Trophoblast cell (in vitro differentiated cells and primary cell): ENCODE results near the gene LETMD1.

Source experiments
- DNase-seq, 2 donors: peaks; one replicate each; pipeline ENCODE4 v3.0.0-alpha.2; 2016
- H2AFZ ChIP-seq: 2 replicates; pipeline ENCODE4 v1.6.1; 2013; ENCODE audit warnings: low read length, moderate library complexity, mild to moderate bottlenecking; ENCODE audit not compliant: insufficient read depth, poor library complexity
- H2AK5ac ChIP-seq: 2 replicates; pipeline ENCODE4 v1.6.1; 2013; ENCODE audit warnings: mild to moderate bottlenecking, low read length
- H2BK120ac ChIP-seq: 2 replicates; pipeline ENCODE4 v1.6.1; 2013; ENCODE audit warnings: low read length, mild to moderate bottlenecking, moderate library complexity; ENCODE audit not compliant: insufficient read depth, poor library complexity
- H2BK12ac ChIP-seq: 2 replicates; pipeline ENCODE4 v1.6.1; 2013; ENCODE audit warnings: mild to moderate bottlenecking, low read length, moderate library complexity
- H2BK5ac ChIP-seq: 2 replicates; pipeline ENCODE4 v1.6.1; 2013; ENCODE audit warnings: low read length, low read depth, moderate library complexity, mild to moderate bottlenecking; ENCODE audit not compliant: poor library complexity
- H3K14ac ChIP-seq: 2 replicates; pipeline ENCODE4 v1.6.1; 2013; ENCODE audit warnings: mild to moderate bottlenecking, low read length
- H3K18ac ChIP-seq: 2 replicates; pipeline ENCODE4 v1.6.1; 2013; ENCODE audit warnings: mild to moderate bottlenecking, low read length
- H3K23ac ChIP-seq: 2 replicates; pipeline ENCODE4 v1.6.1; 2013; ENCODE audit warnings: low read length
- H3K27ac ChIP-seq: 2 replicates; pipeline ENCODE4 v1.5.1; 2013; ENCODE audit warnings: low read depth, mild to moderate bottlenecking, inconsistent platforms, low read length, moderate library complexity
- H3K27me3 ChIP-seq: 2 replicates; pipeline ENCODE4 v1.6.1; 2013; ENCODE audit warnings: inconsistent platforms, mild to moderate bottlenecking, low read length, moderate library complexity; ENCODE audit not compliant: insufficient read depth
- H3K36me3 ChIP-seq, 2 experiments: 1 replicate in 1 of 2; 2 replicates in 1 of 2; pipeline ENCODE4 v1.6.1; 2013; ENCODE audit warnings: low read length in 2 of 2, mild to moderate bottlenecking in 2 of 2, moderate library complexity in 1 of 2; ENCODE audit not compliant: insufficient read depth in 2 of 2, control insufficient read depth in 1 of 2
- H3K4ac ChIP-seq: 2 replicates; pipeline ENCODE4 v1.6.1; 2013; ENCODE audit warnings: low read depth, mild to moderate bottlenecking, low read length, moderate library complexity
- H3K4me1 ChIP-seq, 2 experiments: 1 replicate in 1 of 2; 2 replicates in 1 of 2; pipeline ENCODE4 v1.6.1; 2013; ENCODE audit warnings: low read length in 2 of 2, mild to moderate bottlenecking in 2 of 2, moderate library complexity in 1 of 2; ENCODE audit not compliant: insufficient read depth in 2 of 2, control insufficient read depth in 1 of 2
- H3K4me2 ChIP-seq: 2 replicates; pipeline ENCODE4 v1.6.1; 2013; ENCODE audit warnings: inconsistent platforms, mild to moderate bottlenecking, low read length, moderate library complexity
- H3K4me3 ChIP-seq: 2 replicates; pipeline ENCODE4 v1.5.1; 2013; ENCODE audit warnings: mild to moderate bottlenecking, low read depth, low read length, inconsistent platforms
- H3K79me1 ChIP-seq: one replicate; pipeline ENCODE4 v1.6.1; 2013; ENCODE audit warnings: low read length
- H3K79me2 ChIP-seq: 2 replicates; pipeline ENCODE4 v1.6.1; 2013; ENCODE audit warnings: low read length, mild to moderate bottlenecking; ENCODE audit not compliant: control insufficient read depth, insufficient read depth, poor library complexity
- H3K9ac ChIP-seq: 2 replicates; pipeline ENCODE4 v1.6.1; 2013; ENCODE audit warnings: mild to moderate bottlenecking, low read length
- H3K9me3 ChIP-seq: 2 replicates; pipeline ENCODE4 v1.6.1; 2013; ENCODE audit warnings: low read depth, mild to moderate bottlenecking, control low read depth, inconsistent platforms, low read length; ENCODE audit not compliant: insufficient read depth
- H4K12ac ChIP-seq: 2 replicates; pipeline ENCODE4 v1.6.1; 2013; ENCODE audit warnings: low read depth, mild to moderate bottlenecking, low read length, moderate library complexity
- H4K8ac ChIP-seq: 2 replicates; pipeline ENCODE4 v1.6.1; 2013; ENCODE audit warnings: low read depth, mild to moderate bottlenecking, low read length, moderate library complexity
- H4K91ac ChIP-seq: one replicate; pipeline ENCODE4 v1.6.1; 2013; ENCODE audit warnings: low read depth, mild to moderate bottlenecking, low read length, moderate library complexity
- WGBS: extraction: QIAGEN DNeasy Blood & Tissue Kit; methylation state at CpG from one replicate; pipeline ENCODE4 v1.1.7; 2013; ENCODE audit warnings: missing lambda C conversion rate; ENCODE audit not compliant: insufficient read length, insufficient coverage; ENCODE audit errors: extremely low coverage; 5-methylcytosine and 5-hydroxymethylcytosine counted together

Gene LETMD1

DNA sequence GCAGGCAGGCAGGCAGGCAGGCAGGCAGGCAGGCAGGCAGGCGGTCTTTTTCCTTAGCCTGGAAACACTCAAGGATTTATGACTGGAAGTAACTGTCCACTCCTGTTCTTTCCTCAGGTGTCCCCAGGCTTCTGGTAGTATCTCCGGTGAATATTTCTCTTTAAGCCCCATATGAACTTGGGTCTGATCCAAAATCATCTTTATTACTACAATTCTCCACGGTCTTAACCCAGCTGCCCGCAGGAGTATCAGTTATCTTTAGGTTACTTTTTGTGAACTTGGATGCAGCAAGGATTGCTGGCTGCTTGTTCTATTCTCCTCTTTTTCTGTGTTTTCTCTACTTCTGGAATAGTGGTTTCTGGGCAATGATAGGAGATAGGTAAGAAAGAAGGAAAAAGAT, 32.0 kb downstream of the LETMD1 start:
- H2BK120ac ChIP-seq = no peak overlapping the region
- WGBS = no CpG with 5 or more reads among the region's 4 CpGs
- no peak overlapping the region for H4K12ac ChIP-seq
- H3K79me2 ChIP-seq = peaks cover 14% of the 10 kb centered on the region
- no peak overlapping the region for H4K91ac ChIP-seq
- H3K9me3 ChIP-seq = no peaks in the 10 kb centered on the region
- H3K4ac ChIP-seq = no peak overlapping the region
- peaks cover 6 to 10% of the 10 kb centered on the region in 2 experiments for H3K36me3 ChIP-seq
- H3K79me1 ChIP-seq = peaks cover 10% of the 10 kb centered on the region
- no peak overlapping the region for H2AFZ ChIP-seq
- no peak overlapping the region for H2BK12ac ChIP-seq
- no peak overlapping the region for H2AK5ac ChIP-seq
- DNase-seq = no peak
- no peak overlapping the region for H3K9ac ChIP-seq
- no peak overlapping the region for H3K27ac ChIP-seq
- H3K4me2 ChIP-seq = no peak overlapping the region
- no peak overlapping the region for H3K18ac ChIP-seq
- H3K4me1 ChIP-seq = peaks cover 11 to 12% of the 10 kb centered on the region in 2 experiments
- H3K14ac ChIP-seq = no peak overlapping the region
- H3K27me3 ChIP-seq = no peaks in the 10 kb centered on the region
- no peak overlapping the region for H4K8ac ChIP-seq
- H3K4me3 ChIP-seq = no peak overlapping the region
- no peak overlapping the region for H3K23ac ChIP-seq
- H2BK5ac ChIP-seq = no peak overlapping the region

DNA sequence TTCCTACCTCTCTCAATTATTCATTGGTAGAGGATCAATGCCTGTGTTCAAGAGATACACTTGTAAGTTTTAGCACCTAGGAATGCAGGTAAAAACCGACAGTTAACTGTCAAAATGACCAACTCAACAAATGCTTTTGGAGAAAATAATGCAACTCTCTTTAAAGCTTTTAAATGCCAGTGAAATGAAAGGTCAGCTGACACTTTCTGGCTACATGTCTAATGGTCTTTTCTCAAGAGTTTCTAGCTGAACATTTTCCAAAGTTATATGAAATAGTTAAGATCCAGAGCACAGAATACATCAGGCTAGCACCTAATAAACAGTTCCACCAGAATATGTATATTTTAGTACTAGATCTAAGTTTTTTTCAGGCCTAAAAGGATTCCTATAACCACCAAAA, 33.3 kb downstream of the LETMD1 start:
- no CpG with 5 or more reads among the region's 1 CpG for WGBS
- H3K79me1 ChIP-seq = peaks cover 10% of the 10 kb centered on the region
- no peak overlapping the region for H3K18ac ChIP-seq
- H4K12ac ChIP-seq = no peak overlapping the region
- H3K9me3 ChIP-seq = no peaks in the 10 kb centered on the region
- no peak overlapping the region for H3K27ac ChIP-seq
- H2AK5ac ChIP-seq = no peak overlapping the region
- no peak overlapping the region for H2BK5ac ChIP-seq
- no peak overlapping the region for H4K91ac ChIP-seq
- no peaks in the 10 kb centered on the region for H3K36me3 ChIP-seq
- H3K4ac ChIP-seq = no peak overlapping the region
- no peak overlapping the region for H3K4me2 ChIP-seq
- no peak overlapping the region for H3K14ac ChIP-seq
- no peak overlapping the region for H2BK120ac ChIP-seq
- H3K27me3 ChIP-seq = no peaks in the 10 kb centered on the region
- H2BK12ac ChIP-seq = no peak overlapping the region
- no peak for DNase-seq
- peaks cover 12% of the 10 kb centered on the region for H3K79me2 ChIP-seq
- no peak overlapping the region for H2AFZ ChIP-seq
- H4K8ac ChIP-seq = no peak overlapping the region
- H3K23ac ChIP-seq = no peak overlapping the region
- peaks cover 8 to 10% of the 10 kb centered on the region in 2 experiments for H3K4me1 ChIP-seq
- H3K9ac ChIP-seq = no peak overlapping the region
- no peak overlapping the region for H3K4me3 ChIP-seq

DNA sequence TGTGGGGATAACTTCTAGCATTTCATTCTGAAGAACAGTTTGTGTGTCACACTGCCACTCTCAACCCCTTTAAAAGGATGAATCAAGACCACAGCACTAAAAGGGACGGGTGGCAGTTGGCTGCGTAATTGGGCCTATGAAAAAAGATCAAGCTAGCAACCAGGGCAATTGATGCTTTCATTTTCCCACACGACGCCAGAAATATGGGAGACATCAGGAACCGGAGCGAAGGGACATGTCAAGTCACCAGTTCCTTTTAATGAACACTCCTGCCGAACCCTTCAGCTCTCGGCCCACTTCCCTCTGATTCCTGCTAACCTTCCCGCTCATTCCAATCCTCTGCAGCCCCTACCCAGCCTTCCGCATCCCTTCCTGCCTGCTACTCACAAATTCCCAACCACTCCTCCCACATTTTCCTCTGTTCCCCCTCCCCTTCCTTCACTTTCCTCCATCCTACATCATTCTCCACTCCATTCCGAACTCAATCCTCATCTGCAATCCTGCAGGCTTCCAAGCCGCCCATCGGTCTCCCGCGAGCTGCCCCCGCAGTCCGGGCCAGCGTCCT, 34.5 kb downstream of the LETMD1 start:
- DNase-seq = peak in 1 of 2 donors; percentile 40
- peak overlapping the region; percentile 92 for H3K4me3 ChIP-seq
- H2AK5ac ChIP-seq = peak overlapping the region; percentile 80
- H3K4me2 ChIP-seq = peak overlapping the region; percentile 89
- H3K36me3 ChIP-seq = no peaks in the 10 kb centered on the region
- no peaks in the 10 kb centered on the region for H3K27me3 ChIP-seq
- H3K4me1 ChIP-seq = peaks cover 7 to 10% of the 10 kb centered on the region in 2 experiments
- H4K12ac ChIP-seq = peak overlapping the region; percentile 60
- peak overlapping the region; percentile 89 for H3K27ac ChIP-seq
- H2BK5ac ChIP-seq = peak overlapping the region; percentile 38
- H3K79me1 ChIP-seq = peaks cover 10% of the 10 kb centered on the region
- peak overlapping the region; percentile 68 for H2AFZ ChIP-seq
- H2BK12ac ChIP-seq = no peak overlapping the region
- H3K18ac ChIP-seq = peak overlapping the region; percentile 83
- peak overlapping the region; percentile 86 for H4K8ac ChIP-seq
- H4K91ac ChIP-seq = peak overlapping the region; percentile 80
- WGBS = 100% methylated on average over 1 of the region's 18 CpGs
- H3K14ac ChIP-seq = peak overlapping the region; percentile 93
- H3K9ac ChIP-seq = peak overlapping the region; percentile 87
- no peak overlapping the region for H3K23ac ChIP-seq
- H2BK120ac ChIP-seq = peak overlapping the region; percentile 14
- H3K79me2 ChIP-seq = peaks cover 10% of the 10 kb centered on the region
- H3K4ac ChIP-seq = peak overlapping the region; percentile 78
- H3K9me3 ChIP-seq = no peaks in the 10 kb centered on the region

DNA sequence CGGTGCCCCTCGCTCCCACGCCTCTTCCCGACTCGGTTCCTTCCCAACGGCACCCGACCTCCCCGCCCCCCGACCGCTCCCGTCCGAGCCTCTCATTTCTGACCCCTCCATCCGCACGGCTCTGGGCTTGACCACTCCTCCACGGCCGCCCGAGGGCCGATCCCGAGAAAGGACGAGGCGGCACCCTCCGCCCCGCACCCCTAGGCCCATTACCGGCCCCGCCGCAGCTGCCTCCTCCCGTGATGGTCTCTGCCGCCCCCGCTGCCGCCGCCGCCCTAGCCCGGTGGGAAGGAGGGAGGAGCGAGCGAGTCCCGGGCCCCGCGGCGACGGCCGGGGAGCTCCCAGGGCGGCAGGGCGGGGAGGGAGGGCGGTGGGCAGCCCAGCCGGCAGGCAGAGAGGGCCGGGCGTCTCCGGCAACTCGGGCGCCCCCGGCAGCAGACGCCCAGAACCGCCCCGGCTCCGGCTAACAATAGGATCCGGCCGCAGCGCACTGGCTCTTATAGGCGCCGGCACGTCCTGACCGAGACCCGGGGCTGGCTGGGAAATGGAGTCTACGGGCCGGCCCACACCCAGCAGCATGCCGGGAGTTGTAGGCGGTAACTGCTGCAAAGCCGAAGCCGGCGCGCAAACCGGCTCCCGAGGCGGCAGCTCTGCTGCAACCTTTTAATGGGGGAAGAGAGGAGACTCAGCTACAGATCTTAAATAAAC, 35.2 kb downstream of the LETMD1 start, which contains the start of gene CSRNP2:
Gene CSRNP2 (minus strand): TSS at position 471 of the 708 bp plus-strand sequence. CDS start 7,035 bp downstream, outside the sequence.
- Histone ChIP-seq H3K27me3 (no peaks in the 10 kb centered on the region), H4K91ac (peak within 1 kb of the TSS; percentile 80), H4K12ac (peak within 1 kb of the TSS; percentile 60), H2BK5ac (peak within 1 kb of the TSS; percentile 38), H2BK120ac (peak within 1 kb of the TSS; percentile 14), H3K14ac (peak within 1 kb of the TSS; percentile 93), H3K79me2 (peaks cover 10% of the 10 kb centered on the region), H2AK5ac (peak within 1 kb of the TSS; percentile 80), H2BK12ac (no peak within 1 kb of the TSS), H3K4ac (peak within 1 kb of the TSS; percentile 78), H3K23ac (no peak within 1 kb of the TSS), H3K79me1 (peaks cover 10% of the 10 kb centered on the region), H3K9ac (peak within 1 kb of the TSS; percentile 87), H3K18ac (peak within 1 kb of the TSS; percentile 83), H3K9me3 (no peaks in the 10 kb centered on the region), H3K4me3 (peak within 1 kb of the TSS; percentile 92), H3K27ac (peak within 1 kb of the TSS; percentile 89), H3K36me3 (no peaks in the 10 kb centered on the region), H3K4me2 (peak within 1 kb of the TSS; percentile 89), H2AFZ (peak within 1 kb of the TSS; percentile 75), H4K8ac (peak within 1 kb of the TSS; percentile 86), H3K4me1 (peaks cover 6 to 7% of the 10 kb centered on the region in 2 experiments)
- DNase-seq = peak; percentile 97
- no CpG with 5 or more reads among the region's 74 CpGs for WGBS
